Measurements from ENCODE around the gene TENT4B.

The TENT4B gene

DNA sequence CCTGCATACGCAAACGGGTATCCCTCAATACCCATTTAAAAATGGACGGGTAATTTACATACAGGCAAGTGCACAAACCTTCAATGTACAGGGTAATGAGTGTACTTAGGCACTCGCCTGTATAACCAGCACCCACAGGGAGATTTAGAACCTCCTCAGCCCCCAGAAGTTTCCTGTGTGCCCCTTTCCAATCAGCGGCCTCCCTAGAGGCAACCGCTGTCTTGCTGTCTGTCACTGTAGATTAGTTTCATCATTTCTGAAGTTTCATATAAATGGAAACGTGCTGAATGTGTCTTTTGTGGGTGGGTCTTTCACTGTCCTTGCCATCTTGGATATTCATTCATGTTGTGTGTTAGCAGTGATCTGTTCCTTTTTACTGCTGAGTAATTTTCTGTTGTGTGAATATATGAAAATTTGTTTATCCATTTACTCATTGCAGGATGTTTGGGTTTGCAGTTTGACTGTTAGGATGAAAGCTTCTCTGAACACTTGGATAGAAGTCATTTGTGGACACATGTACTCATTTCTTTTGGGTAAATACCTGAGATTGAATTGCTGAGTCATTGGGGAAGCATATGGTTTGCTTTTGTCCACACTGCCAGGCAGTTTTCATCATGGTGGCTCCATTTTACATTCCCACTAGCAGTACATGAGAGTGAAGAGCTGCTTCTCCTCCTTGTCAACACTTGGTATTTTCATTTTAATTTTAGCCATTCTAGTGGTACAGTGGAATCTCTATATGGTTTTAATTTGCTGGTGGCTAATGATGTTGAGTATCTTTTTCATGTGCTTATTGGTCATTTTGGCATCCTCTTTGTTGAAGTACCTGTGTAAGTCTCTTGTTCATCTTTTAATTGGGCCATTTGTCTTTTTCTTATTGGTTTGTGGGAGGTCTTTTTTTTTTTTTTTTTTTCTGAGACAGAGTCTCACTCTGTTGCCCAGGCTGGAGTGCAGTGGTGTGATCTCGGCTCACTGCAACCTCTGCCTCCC lies 111.1 kb downstream of the TENT4B start:
- Histone ChIP-seq H3K36me3 (ENCODE audit: control insufficient read depth, low read depth, low read length) (no peaks in the 10 kb centered on the region), H3K4me1 (ENCODE audit: control insufficient read depth, low read depth, low read length) (peaks cover 4% of the 10 kb centered on the region), H3K9ac (ENCODE audit: low read length) (no peak overlapping the region), H3K27ac (ENCODE audit: low read length) (no peak overlapping the region), H3K4me3 (ENCODE audit: low read length) (no peak overlapping the region), H3K9me3 (ENCODE audit: control insufficient read depth, low read depth, low read length) (no peaks in the 10 kb centered on the region), H3K27me3 (ENCODE audit: control insufficient read depth, insufficient read depth, low read length) (no peaks in the 10 kb centered on the region)

DNA sequence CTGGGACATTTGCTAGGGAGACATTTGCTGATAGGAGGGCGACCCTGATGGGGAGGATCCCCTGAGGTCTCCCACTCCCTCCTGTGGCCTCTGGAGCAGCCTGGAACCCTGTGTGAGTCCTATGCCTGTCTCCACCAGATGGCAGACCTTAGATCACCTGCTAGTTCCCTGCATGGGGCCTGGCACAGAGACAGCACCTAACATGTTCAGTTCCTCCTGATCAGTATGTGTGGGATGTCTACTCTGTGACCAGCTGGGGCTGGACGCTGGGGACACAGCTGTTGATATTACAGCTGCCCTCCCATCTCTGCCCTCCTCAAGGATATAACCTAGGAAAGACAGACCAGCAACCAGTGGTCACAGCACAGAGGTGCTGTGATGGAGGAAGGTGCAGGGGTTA lies 112.2 kb downstream of the TENT4B start:
- peaks cover 4% of the 10 kb centered on the region for H3K4me1 ChIP-seq (ENCODE audit: control insufficient read depth, low read depth, low read length)
- no peak overlapping the region for H3K27ac ChIP-seq (ENCODE audit: low read length)
- H3K27me3 ChIP-seq (ENCODE audit: control insufficient read depth, insufficient read depth, low read length), result no peaks in the 10 kb centered on the region
- no peak overlapping the region for H3K4me3 ChIP-seq (ENCODE audit: low read length)
- no peaks in the 10 kb centered on the region for H3K36me3 ChIP-seq (ENCODE audit: control insufficient read depth, low read depth, low read length)
- no peak overlapping the region for H3K9ac ChIP-seq (ENCODE audit: low read length)
- H3K9me3 ChIP-seq (ENCODE audit: control insufficient read depth, low read depth, low read length), result no peaks in the 10 kb centered on the region

GRCh38 chr16:50265716-50266336 lies 112.7 kb downstream of the TENT4B start:
- no peak overlapping the region for H3K9ac ChIP-seq (ENCODE audit: low read length)
- no peak overlapping the region for H3K4me3 ChIP-seq (ENCODE audit: low read length)
- no peak overlapping the region for H3K27ac ChIP-seq (ENCODE audit: low read length)

DNA sequence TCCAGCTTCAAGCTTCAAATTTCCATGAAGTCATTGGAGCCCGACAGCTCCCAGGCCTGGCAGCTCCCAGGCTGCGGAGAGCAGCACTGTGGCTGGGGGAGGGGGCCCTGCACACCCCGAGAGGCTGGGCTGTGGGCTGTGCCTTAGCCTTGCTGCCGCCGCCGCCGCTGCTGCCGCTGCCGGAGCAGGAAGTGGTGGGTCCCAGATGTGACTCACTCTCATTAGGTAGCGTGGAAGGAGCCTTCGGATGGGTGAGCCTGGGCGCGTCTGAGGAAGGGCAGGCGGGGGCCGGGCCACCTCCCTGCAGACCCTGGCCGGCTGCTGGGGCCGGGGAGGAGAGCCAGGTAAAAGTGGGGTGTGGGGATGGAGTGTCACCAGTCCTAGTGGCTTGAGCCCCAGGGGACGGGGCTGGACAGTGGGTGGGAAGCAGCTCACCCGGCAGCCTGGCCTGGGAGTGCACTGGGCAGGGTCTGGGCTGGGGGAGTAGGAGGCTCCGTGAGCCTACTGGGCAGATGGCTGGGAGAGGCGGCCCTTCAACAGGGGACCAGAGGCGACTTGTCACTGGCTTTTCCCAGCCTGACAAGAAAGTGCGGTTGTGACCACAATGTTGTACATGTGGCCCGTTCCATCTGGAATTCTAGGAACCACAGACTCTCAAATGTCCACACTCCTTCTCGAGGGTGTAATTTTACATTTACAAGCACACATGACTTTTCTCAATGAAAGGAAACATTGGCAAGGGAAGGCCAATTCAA lies 113.4 kb downstream of the TENT4B start, which contains the start of gene ADCY7:
Gene ADCY7 (plus strand): TSS at position 215 of the 755 bp plus-strand sequence. CDS start 21,629 bp downstream, outside the sequence.
- no peaks in the 10 kb centered on the region for H3K9me3 ChIP-seq (ENCODE audit: control insufficient read depth, low read depth, low read length)
- H3K36me3 ChIP-seq (ENCODE audit: control insufficient read depth, low read depth, low read length), result no peaks in the 10 kb centered on the region
- H3K9ac ChIP-seq (ENCODE audit: low read length), result no peak within 1 kb of the TSS
- no peak within 1 kb of the TSS for H3K4me3 ChIP-seq (ENCODE audit: low read length)
- no peaks in the 10 kb centered on the region for H3K27me3 ChIP-seq (ENCODE audit: control insufficient read depth, insufficient read depth, low read length)
- H3K4me1 ChIP-seq (ENCODE audit: control insufficient read depth, low read depth, low read length), result peaks cover 4% of the 10 kb centered on the region
- H3K27ac ChIP-seq (ENCODE audit: low read length), result no peak within 1 kb of the TSS

More at GRCh38 chr16:50265716-50266336, 112.7 kb downstream of the TENT4B start:
- Histone ChIP-seq H3K9me3 (ENCODE audit: control insufficient read depth, low read depth, low read length) (no peaks in the 10 kb centered on the region), H3K36me3 (ENCODE audit: control insufficient read depth, low read depth, low read length) (no peaks in the 10 kb centered on the region), H3K27me3 (ENCODE audit: control insufficient read depth, insufficient read depth, low read length) (no peaks in the 10 kb centered on the region), H3K4me1 (ENCODE audit: control insufficient read depth, low read depth, low read length) (peaks cover 4% of the 10 kb centered on the region)

DNA sequence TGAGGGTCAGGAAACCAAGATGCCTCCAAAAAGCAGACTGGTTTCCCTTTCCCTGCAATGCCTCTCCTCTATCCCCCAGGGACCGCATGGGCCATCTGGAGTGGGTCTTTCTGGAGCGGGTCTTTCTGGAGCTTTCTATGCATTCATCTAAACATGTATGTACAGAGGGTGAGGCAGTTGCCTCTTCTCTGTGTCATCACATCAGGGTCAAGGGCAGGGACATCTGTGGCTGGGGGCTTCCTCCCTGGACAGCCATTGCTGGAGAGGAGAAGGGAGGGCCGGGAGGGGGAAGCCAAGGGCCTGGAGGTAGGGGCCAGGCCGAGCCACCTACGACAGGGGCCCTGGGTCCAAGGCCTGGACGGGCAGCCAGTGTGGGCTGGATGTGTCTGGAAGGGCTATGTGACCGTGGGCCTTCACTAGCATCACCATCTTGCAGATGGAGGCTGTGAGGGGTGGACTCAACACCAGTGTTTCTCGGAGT lies 114.1 kb downstream of the TENT4B start:
- no peak overlapping the region for H3K4me3 ChIP-seq (ENCODE audit: low read length)
- H3K9me3 ChIP-seq (ENCODE audit: control insufficient read depth, low read depth, low read length), result no peaks in the 10 kb centered on the region
- no peak overlapping the region for H3K9ac ChIP-seq (ENCODE audit: low read length)
- no peaks in the 10 kb centered on the region for H3K36me3 ChIP-seq (ENCODE audit: control insufficient read depth, low read depth, low read length)
- H3K27ac ChIP-seq (ENCODE audit: low read length), result no peak overlapping the region
- no peaks in the 10 kb centered on the region for H3K27me3 ChIP-seq (ENCODE audit: control insufficient read depth, insufficient read depth, low read length)
- H3K4me1 ChIP-seq (ENCODE audit: control insufficient read depth, low read depth, low read length), result peaks cover 4% of the 10 kb centered on the region

DNA sequence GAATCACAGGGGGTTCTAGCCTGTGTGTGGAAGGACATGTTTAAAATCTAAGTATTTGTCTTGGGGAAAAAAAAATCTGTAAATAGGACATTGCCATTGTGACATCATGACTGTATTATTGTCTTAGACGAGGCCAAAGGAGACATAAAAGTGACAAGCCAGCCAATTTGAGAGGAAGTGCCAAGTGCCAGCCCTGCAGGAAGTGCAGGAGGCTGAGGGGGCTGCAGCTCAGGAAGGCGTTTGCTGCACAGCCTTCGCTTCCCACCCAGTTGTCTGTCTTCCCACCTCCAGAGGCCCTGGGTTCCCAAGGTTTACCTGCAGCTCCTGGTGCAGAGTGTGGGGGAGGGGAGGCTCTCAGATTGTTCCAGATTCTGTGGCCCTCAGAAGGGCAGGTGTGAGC lies 114.5 kb downstream of the TENT4B start:
- Histone ChIP-seq H3K9ac (ENCODE audit: low read length) (no peak overlapping the region), H3K4me1 (ENCODE audit: control insufficient read depth, low read depth, low read length) (peaks cover 4% of the 10 kb centered on the region), H3K4me3 (ENCODE audit: low read length) (no peak overlapping the region), H3K9me3 (ENCODE audit: control insufficient read depth, low read depth, low read length) (no peaks in the 10 kb centered on the region), H3K36me3 (ENCODE audit: control insufficient read depth, low read depth, low read length) (no peaks in the 10 kb centered on the region), H3K27ac (ENCODE audit: low read length) (no peak overlapping the region), H3K27me3 (ENCODE audit: control insufficient read depth, insufficient read depth, low read length) (no peaks in the 10 kb centered on the region)

- no peak overlapping the region for H3K9ac ChIP-seq (ENCODE audit: low read length)
- H3K27ac ChIP-seq (ENCODE audit: low read length), result no peak overlapping the region
- no peaks in the 10 kb centered on the region for H3K36me3 ChIP-seq (ENCODE audit: control insufficient read depth, low read depth, low read length)
- H3K4me1 ChIP-seq (ENCODE audit: control insufficient read depth, low read depth, low read length), result peaks cover 4% of the 10 kb centered on the region
- H3K9me3 ChIP-seq (ENCODE audit: control insufficient read depth, low read depth, low read length), result no peaks in the 10 kb centered on the region
- H3K4me3 ChIP-seq (ENCODE audit: low read length), result no peak overlapping the region
- H3K27me3 ChIP-seq (ENCODE audit: control insufficient read depth, insufficient read depth, low read length), result no peaks in the 10 kb centered on the region
Measured at GRCh38 chr16:50268352-50268751, 115.2 kb downstream of the TENT4B start.

DNA sequence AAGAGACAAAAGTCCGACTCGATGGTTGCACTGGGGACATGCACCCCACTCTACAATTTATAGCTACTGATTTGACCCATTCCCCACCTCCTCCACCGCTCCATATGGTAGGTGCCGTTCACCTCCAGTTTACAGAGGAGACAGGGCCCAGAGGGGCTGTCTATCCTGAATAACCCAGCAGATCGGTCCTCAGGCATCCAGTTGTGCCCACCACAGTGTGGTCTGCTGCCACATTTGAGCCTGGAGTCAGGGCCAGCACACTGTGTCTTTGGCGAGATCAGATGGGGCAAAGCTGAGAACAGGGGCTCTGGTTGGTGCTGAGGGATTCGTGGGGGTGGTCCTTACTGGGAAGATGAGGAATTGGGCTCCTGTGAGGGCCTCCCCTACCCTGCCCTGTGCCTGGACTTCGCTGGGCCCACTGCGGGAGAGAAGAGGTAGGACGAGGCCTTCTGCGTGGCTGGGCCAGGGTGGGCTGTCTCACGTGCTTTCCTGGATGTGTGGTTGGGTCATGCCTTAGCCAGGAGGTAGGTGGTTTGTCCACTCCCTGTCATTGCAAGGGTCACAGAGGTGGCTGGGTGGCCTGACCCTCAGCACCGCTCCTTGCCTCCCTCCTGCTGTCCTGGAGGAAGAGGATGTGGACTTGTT lies 116.1 kb downstream of the TENT4B start:
- H3K9me3 ChIP-seq (ENCODE audit: control insufficient read depth, low read depth, low read length), result no peaks in the 10 kb centered on the region
- H3K27me3 ChIP-seq (ENCODE audit: control insufficient read depth, insufficient read depth, low read length), result no peaks in the 10 kb centered on the region
- H3K4me1 ChIP-seq (ENCODE audit: control insufficient read depth, low read depth, low read length), result peaks cover 4% of the 10 kb centered on the region
- H3K27ac ChIP-seq (ENCODE audit: low read length), result no peak overlapping the region
- H3K36me3 ChIP-seq (ENCODE audit: control insufficient read depth, low read depth, low read length), result no peaks in the 10 kb centered on the region
- H3K4me3 ChIP-seq (ENCODE audit: low read length), result no peak overlapping the region
- H3K9ac ChIP-seq (ENCODE audit: low read length), result no peak overlapping the region

GRCh38 chr16:50269769-50270509 lies 116.8 kb downstream of the TENT4B start:
- H3K4me1 ChIP-seq (ENCODE audit: control insufficient read depth, low read depth, low read length), result peaks cover 4% of the 10 kb centered on the region
- no peak overlapping the region for H3K4me3 ChIP-seq (ENCODE audit: low read length)
- H3K27me3 ChIP-seq (ENCODE audit: control insufficient read depth, insufficient read depth, low read length), result no peaks in the 10 kb centered on the region
- H3K9ac ChIP-seq (ENCODE audit: low read length), result no peak overlapping the region
- no peaks in the 10 kb centered on the region for H3K36me3 ChIP-seq (ENCODE audit: control insufficient read depth, low read depth, low read length)
- H3K9me3 ChIP-seq (ENCODE audit: control insufficient read depth, low read depth, low read length), result no peaks in the 10 kb centered on the region
- no peak overlapping the region for H3K27ac ChIP-seq (ENCODE audit: low read length)

DNA sequence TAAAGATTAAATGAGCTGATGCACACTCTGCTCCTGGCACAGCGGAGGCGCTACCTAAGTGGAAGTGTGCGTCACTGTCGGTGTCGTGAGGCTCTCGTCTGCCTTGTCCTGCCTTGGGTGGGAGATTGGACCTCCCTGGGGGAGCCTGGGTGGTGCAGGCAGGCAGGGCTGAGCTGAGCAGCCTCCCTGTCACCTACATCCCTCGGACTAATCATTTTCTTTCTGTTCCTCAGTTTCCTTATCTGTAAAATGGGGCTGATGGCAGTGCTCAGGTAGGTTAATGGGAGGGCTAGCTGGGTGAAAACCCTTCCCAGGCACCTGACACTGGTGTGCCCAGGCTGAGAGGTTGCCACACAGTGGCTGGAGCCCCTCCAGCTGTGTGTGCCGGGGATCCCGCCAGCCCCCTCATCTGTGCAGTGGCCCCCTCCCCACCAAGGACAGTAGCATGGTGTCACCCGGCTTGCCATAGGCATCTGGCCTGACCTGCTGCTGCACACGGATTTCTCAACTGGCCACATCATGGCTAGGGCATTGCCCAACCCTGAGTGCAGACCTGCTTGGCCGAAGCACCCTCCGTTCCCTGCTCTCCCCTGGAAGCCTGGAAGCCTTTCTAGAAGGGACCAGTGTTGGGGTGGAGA lies 117.5 kb downstream of the TENT4B start:
- H3K4me3 ChIP-seq (ENCODE audit: low read length), result no peak overlapping the region
- H3K36me3 ChIP-seq (ENCODE audit: control insufficient read depth, low read depth, low read length), result no peaks in the 10 kb centered on the region
- H3K27ac ChIP-seq (ENCODE audit: low read length), result no peak overlapping the region
- H3K9me3 ChIP-seq (ENCODE audit: control insufficient read depth, low read depth, low read length), result no peaks in the 10 kb centered on the region
- peaks cover 4% of the 10 kb centered on the region for H3K4me1 ChIP-seq (ENCODE audit: control insufficient read depth, low read depth, low read length)
- no peak overlapping the region for H3K9ac ChIP-seq (ENCODE audit: low read length)
- H3K27me3 ChIP-seq (ENCODE audit: control insufficient read depth, insufficient read depth, low read length), result no peaks in the 10 kb centered on the region

Measured in iPS-18a (cell line).